HG02943 (cell line): Measurements from ENCODE around the gene GLTP.
"Not testable (repeated sequence)": the region's sequence is repeated elsewhere in the genome, so short reads cannot be mapped to it uniquely, and the experiment has no call there.

Source experiments
- ATAC-seq: cut with Tn5 transposase; IDR thresholded peaks from one replicate; pipeline ENCODE4 v1.9.1; 2021; ENCODE audit warnings: mild to moderate bottlenecking, low read depth, moderate library complexity; ENCODE audit not compliant: unreplicated experiment

GLTP gene

GRCh38 chr12:109879351-109880042 lies 844 bp downstream of the GLTP start:
- no peak for ATAC-seq

GRCh38 chr12:109878749-109879148 lies 1.6 kb downstream of the GLTP start:
- ATAC-seq, result no peak

- ATAC-seq, result no peak
Measured at GRCh38 chr12:109878247-109878625, 2.1 kb downstream of the GLTP start.

- no peak for ATAC-seq
Measured at GRCh38 chr12:109877504-109878246, 2.7 kb downstream of the GLTP start.

GRCh38 chr12:109876406-109876805 lies 3.9 kb downstream of the GLTP start:
- ATAC-seq, result no peak

- ATAC-seq, result no peak
Measured at GRCh38 chr12:109875572-109876131, 4.7 kb downstream of the GLTP start.

- ATAC-seq, result no peak
Measured at GRCh38 chr12:109873653-109874052, 6.7 kb downstream of the GLTP start.

GRCh38 chr12:109871668-109872314 lies 8.6 kb downstream of the GLTP start:
- no peak for ATAC-seq

GRCh38 chr12:109870648-109871047 lies 9.7 kb downstream of the GLTP start:
- ATAC-seq, result no peak

- ATAC-seq, result no peak
Measured at GRCh38 chr12:109868182-109869051, 11.9 kb downstream of the GLTP start.

- ATAC-seq, result no peak
Measured at GRCh38 chr12:109864916-109865315, 15.4 kb downstream of the GLTP start.

GRCh38 chr12:109863847-109864712 lies 16.3 kb downstream of the GLTP start:
- ATAC-seq, result no peak

- not testable (repeated sequence) for ATAC-seq
Measured at GRCh38 chr12:109862491-109862890, 17.9 kb downstream of the GLTP start.

GRCh38 chr12:109861689-109862314 lies 18.5 kb downstream of the GLTP start:
- no peak for ATAC-seq

- ATAC-seq, result no peak
Measured at GRCh38 chr12:109860977-109861376, 19.4 kb downstream of the GLTP start.

- ATAC-seq, result no peak
Measured at GRCh38 chr12:109858764-109859163, 21.6 kb downstream of the GLTP start.

- no peak for ATAC-seq
Measured at GRCh38 chr12:109857715-109858114, 22.6 kb downstream of the GLTP start.

GRCh38 chr12:109855377-109855776 lies 25.0 kb downstream of the GLTP start:
- ATAC-seq, result no peak

- ATAC-seq, result not testable (repeated sequence)
Measured at GRCh38 chr12:109850518-109850917, 29.8 kb downstream of the GLTP start.
